ENCODE measurements around the gene NUAK1. TPM values are rescaled to one million over a fixed set of nuclear protein-coding genes. Genes with fewer than 3 reads are reported as not detected.

Gene NUAK1
- total RNA-seq, 1 experiment from 2014 or later, result 7.4 TPM

DNA sequence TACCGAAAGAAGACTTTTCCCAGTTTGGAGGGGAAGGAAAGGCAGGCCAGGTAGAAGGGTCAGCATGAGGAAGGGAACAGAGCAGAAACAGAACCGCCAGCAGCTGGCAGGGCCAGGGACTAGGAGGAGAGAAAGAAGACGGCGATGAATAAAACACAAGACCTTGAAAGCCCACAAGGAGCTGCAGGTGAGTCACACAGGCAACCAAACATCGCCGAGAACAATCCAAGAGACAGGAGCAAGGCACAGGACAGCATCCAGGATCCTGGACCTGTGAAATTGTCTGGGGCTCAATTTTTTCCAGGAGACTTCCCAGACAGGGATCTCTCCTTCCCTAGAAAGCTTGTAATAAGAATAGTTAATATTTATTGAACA lies 47.3 kb downstream of the NUAK1 start:
- Histone ChIP-seq H3K4me3 (replicated peaks in 1 of 2; ENCODE audit: low read depth in 1 of 2, low read length in 2 of 2) (no peak overlapping the region), H4K20me1 (ENCODE audit: insufficient read depth) (no peaks in the 10 kb centered on the region), H3K79me2 (ENCODE audit: insufficient read depth, low read length) (no peaks in the 10 kb centered on the region), H3K36me3 (ENCODE audit: control insufficient read depth in 1 of 2, insufficient read depth in 2 of 2, low read length in 2 of 2) (no peaks in the 10 kb centered on the region), H3K4me2 (ENCODE audit: low read length) (no peak overlapping the region), H3K27me3 (ENCODE audit: insufficient read depth, low read length) (no peaks in the 10 kb centered on the region), H3K9me3 (ENCODE audit: control insufficient read depth in 1 of 2, insufficient read depth in 1 of 2, low read depth in 1 of 2, low read length in 2 of 2) (no peaks in the 10 kb centered on the region), H3K9ac (ENCODE audit: low read length) (no peak overlapping the region), H3K4me1 (ENCODE audit: control insufficient read depth in 1 of 2, insufficient read depth in 2 of 2, low read length in 2 of 2) (no peaks in the 10 kb centered on the region; a peak in 1 of 4 replicates), H3K9me2 (ENCODE audit: insufficient read depth) (no peaks in the 10 kb centered on the region), H2AFZ (ENCODE audit: low read depth, low read length, poor library complexity, severe bottlenecking) (no peak overlapping the region), H3K27ac (ENCODE audit: low read depth, low read length) (no peak overlapping the region)
- ChIA-PET CTCF (no interaction called here), RAD21 (ENCODE audit: low non-redundant PET in 1 of 2, low total read pairs in 2 of 2, uncharacterized antibody in 2 of 2, unreplicated experiment in 2 of 2) (no interaction called here), POLR2A (no interaction called here)
- DNase-seq (ENCODE audit: low read depth, low spot score) (no peak), ATAC-seq (no peak)
- intact Hi-C loops (cut with micrococcal nuclease), result no loop called here
- BruUV-seq (replicated peaks), result no TSS peak
- TF ChIP-seq FOSL1 (IDR thresholded peaks at IDR 0.05; ENCODE audit: low read depth) (no peak), SRF (IDR thresholded peaks at IDR 0.05; ENCODE audit: low read depth) (no peak), ZNF274 (IDR thresholded peaks at IDR 0.05; ENCODE audit: low read depth, low read length) (no peak), REST (IDR thresholded peaks at IDR 0.05; ENCODE audit: low read depth) (no peak), POLR2A (IDR thresholded peaks at IDR 0.05; ENCODE audit: borderline replicate concordance, extremely low read depth, insufficient read depth, insufficient read length) (no peak)

- Histone ChIP-seq H3K4me3 (replicated peaks in 1 of 2; ENCODE audit: low read depth in 1 of 2, low read length in 2 of 2) (no peak overlapping the region), H3K27ac (ENCODE audit: low read depth, low read length) (no peak overlapping the region), H3K79me2 (ENCODE audit: insufficient read depth, low read length) (no peaks in the 10 kb centered on the region), H4K20me1 (ENCODE audit: insufficient read depth) (no peaks in the 10 kb centered on the region), H3K27me3 (ENCODE audit: insufficient read depth, low read length) (no peaks in the 10 kb centered on the region), H3K36me3 (ENCODE audit: control insufficient read depth in 1 of 2, insufficient read depth in 2 of 2, low read length in 2 of 2) (no peaks in the 10 kb centered on the region), H3K4me2 (ENCODE audit: low read length) (no peak overlapping the region), H3K9me3 (ENCODE audit: control insufficient read depth in 1 of 2, insufficient read depth in 1 of 2, low read depth in 1 of 2, low read length in 2 of 2) (no peaks in the 10 kb centered on the region), H2AFZ (ENCODE audit: low read depth, low read length, poor library complexity, severe bottlenecking) (no peak overlapping the region), H3K9ac (ENCODE audit: low read length) (no peak overlapping the region), H3K9me2 (ENCODE audit: insufficient read depth) (no peaks in the 10 kb centered on the region), H3K4me1 (ENCODE audit: control insufficient read depth in 1 of 2, insufficient read depth in 2 of 2, low read length in 2 of 2) (no peaks in the 10 kb centered on the region; a peak in 1 of 4 replicates)
- BruUV-seq (replicated peaks), result no TSS peak
- DNase-seq (ENCODE audit: low read depth, low spot score) (no peak), ATAC-seq (no peak)
- ChIA-PET CTCF (no interaction called here), POLR2A (no interaction called here), RAD21 (ENCODE audit: low non-redundant PET in 1 of 2, low total read pairs in 2 of 2, uncharacterized antibody in 2 of 2, unreplicated experiment in 2 of 2) (no interaction called here)
- intact Hi-C loops (cut with micrococcal nuclease), result no loop called here
- TF ChIP-seq ZBTB33 (IDR thresholded peaks at IDR 0.05; ENCODE audit: extremely low read depth, insufficient replicate concordance, low read length) (no peak), SRF (IDR thresholded peaks at IDR 0.05; ENCODE audit: low read depth) (no peak), SP1 (IDR thresholded peaks at IDR 0.05; ENCODE audit: low read depth) (no peak), RAD21 (IDR thresholded peaks at IDR 0.05; ENCODE audit: low read depth) (no peak), CBX3 (IDR thresholded peaks at IDR 0.05; ENCODE audit: low read depth) (no peak), EZH2phosphoT487 (IDR thresholded peaks at IDR 0.05; ENCODE audit: borderline replicate concordance) (no peak), CEBPB (IDR thresholded peaks at IDR 0.05; ENCODE audit: low read depth) (no peak), POLR2AphosphoS5 (IDR thresholded peaks at IDR 0.05; ENCODE audit: low read depth, low read length) (no peak)
Observed at GRCh38 chr12:106090591-106091445, 47.9 kb downstream of the NUAK1 start.

Measured in HCT116 (cell line).